G401 (cell line): ENCODE data around the gene LYRM4. TPM values are rescaled to one million over a fixed set of nuclear protein-coding genes. Genes with fewer than 3 reads are reported as not detected.

Experiments used
- DNase-seq: peaks from one replicate; pipeline ENCODE4 v3.0.0-alpha.2; 2015; ENCODE audit warnings: low spot score
- in situ Hi-C: cut with HindIII; loops from 2 replicates; pipeline ENCODE4 v1.10.0; 2016; ENCODE audit warnings: low sequenced_read_pairs, mixed read lengths
- total RNA-seq: library from RNA; depleted of rRNA; stranded (reverse); fragments of >200 nt; shearing (Covaris generic); gene quantifications from 2 replicates; pipeline ENCODE4 v1.2.3, GENCODE V29; 2014

Gene LYRM4
- total RNA-seq, 1 experiment from 2014 or later, result 39.1 TPM

DNA sequence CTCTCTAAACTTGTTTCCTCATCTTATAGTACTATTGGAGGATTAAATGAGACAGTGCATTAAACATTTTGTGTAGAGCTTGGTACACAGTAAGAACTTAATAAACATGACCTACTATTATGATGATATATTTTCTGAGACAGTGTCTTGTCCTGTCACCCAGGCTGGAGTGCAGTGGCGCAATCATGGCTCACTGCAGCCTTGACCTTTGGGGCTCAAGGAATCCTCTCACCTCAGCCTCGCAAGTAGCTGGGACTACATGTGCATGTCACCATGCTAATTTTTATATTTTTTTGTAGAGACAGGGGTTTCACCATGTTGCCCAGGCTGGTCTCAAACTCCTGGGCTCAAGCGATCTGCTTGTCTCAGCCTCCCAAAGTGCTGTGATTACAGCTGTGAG is 72.1 kb downstream of the LYRM4 start:
- no peak for DNase-seq
- in situ Hi-C loops, result no loop called here

GRCh38 chr6:5184878-5185277 is 75.9 kb downstream of the LYRM4 start:
- in situ Hi-C loops, result no loop called here
- no peak for DNase-seq

GRCh38 chr6:5184218-5184617 is 76.5 kb downstream of the LYRM4 start:
- no peak for DNase-seq
- in situ Hi-C loops, result no loop called here

GRCh38 chr6:5181510-5182317 is 79.0 kb downstream of the LYRM4 start:
- in situ Hi-C loops, result no loop called here
- no peak for DNase-seq

DNA sequence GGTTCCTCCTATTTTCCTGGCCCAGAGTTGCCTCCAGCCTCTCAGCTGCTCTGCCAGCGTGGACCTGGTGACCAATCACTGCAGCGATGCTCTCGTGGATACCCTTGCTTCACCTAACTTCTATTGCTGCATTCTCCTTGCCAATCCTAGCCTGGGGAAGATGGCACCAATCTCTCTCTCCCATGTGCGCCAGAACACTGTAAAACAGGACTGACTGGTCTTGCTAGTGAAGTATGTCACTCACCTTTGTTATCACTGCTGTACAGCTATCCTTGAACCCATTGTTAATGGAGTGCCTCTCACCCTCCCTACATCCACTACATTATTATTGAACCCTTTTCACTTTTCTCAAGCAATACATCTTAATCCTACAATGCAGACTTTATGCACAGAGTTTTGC is 80.1 kb downstream of the LYRM4 start:
- in situ Hi-C loops, result no loop called here
- no peak for DNase-seq

- no peak for DNase-seq
- in situ Hi-C loops, result no loop called here
These were observed 80.8 kb downstream of the LYRM4 start for GRCh38 chr6:5179917-5180316.

DNA sequence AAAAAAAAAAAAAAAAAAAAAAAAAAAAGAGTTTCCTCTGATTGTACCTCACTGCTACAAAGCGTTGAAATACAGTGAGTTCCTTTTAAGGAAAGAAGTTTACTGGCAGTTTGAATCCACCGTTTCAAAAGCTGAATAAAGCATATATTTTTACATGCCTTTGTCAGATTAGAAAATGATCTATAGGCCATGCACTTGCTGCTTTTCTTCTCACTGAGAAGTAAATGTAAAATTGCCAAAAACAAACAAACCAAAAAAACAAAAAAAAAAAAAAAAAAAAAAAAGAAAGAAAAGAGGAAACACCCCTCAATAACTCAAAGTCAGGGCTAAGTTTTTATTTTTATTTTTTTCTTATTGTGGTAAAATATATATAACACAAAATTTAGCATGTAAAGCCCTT is 81.9 kb downstream of the LYRM4 start:
- in situ Hi-C loops, result no loop called here
- DNase-seq, result no peak

- in situ Hi-C loops, result no loop called here
- no peak for DNase-seq
These were observed 85.1 kb downstream of the LYRM4 start for GRCh38 chr6:5175635-5176034.

GRCh38 chr6:5174756-5175549 is 85.8 kb downstream of the LYRM4 start:
- no peak for DNase-seq
- in situ Hi-C loops, result no loop called here

DNA sequence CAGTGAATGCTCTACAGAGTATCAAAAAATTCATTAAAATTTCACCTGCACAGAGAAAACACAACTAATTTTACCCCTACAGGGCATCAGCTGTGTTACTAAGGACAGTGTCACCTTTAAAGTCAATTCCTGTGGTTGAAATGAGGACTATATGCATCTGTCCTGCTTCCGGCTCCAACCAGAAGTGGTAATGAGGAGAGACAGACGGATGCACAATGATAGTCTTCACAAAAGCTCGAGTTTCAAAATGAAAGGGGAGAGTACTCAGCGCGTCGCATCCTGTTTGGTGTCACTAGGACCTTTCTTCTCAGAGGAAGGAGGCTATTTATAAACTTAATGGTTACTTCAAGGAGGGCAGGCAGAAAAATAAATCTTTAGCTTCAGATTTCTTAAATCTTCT is 86.5 kb downstream of the LYRM4 start:
- DNase-seq, result no peak
- in situ Hi-C loops, result no loop called here

GRCh38 chr6:5173810-5174209 is 86.9 kb downstream of the LYRM4 start:
- in situ Hi-C loops, result no loop called here
- no peak for DNase-seq

DNA sequence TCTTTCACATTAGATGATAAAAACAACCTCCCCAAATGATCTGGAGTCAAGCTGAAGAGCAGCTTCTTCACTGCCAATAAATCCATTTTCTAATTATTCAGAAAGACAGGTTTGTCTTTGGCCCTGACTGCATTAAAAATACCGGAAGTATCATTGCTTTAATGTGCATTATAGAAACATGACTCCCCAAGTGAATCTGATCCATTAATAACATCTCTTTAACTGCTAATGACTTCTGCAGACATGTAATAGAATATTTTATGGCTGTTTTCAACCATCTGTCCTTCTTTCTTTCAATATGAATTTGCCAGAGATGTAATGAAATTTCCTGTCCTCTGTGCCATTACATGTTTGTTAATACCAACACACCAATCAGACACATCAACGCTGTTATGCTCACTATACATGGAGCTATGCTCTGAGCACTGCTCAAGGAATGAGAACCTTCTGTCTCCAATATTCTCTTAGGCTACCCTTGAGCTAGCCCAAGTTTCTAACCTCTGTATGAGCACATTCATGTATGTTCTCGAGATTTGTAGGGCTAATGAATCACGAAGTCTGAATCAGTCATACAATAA is 87.8 kb downstream of the LYRM4 start:
- no peak for DNase-seq
- in situ Hi-C loops, result no loop called here

DNA sequence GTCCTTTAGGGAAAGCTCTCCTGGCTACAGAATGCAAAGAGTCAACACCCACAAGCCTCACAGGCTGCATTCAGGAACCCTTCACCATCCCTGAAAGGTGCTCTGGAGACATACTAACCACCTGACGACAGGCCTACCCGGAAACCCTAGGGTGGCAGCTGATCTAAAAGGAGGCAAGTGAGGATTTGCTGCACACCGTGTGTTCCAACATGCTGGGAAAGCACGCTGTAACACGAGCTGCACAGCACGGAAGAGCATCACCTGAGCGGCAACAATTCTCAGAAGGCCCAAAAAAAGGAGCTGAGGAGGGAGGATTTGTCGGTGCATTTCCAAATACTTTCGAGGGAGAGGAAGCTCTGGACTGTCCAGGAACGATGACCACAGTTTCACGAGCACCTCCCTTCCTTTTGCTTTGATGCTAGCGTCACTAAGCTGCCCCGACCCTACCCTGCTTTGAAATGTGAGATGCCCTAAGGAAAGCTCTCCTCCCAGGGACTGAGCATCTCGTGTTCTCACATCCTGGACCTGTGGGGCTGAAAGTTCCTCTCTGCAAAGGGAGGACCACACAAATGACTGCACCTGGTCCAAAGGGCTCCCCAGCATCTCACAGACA is 88.6 kb downstream of the LYRM4 start:
- in situ Hi-C loops, result no loop called here
- no peak for DNase-seq

DNA sequence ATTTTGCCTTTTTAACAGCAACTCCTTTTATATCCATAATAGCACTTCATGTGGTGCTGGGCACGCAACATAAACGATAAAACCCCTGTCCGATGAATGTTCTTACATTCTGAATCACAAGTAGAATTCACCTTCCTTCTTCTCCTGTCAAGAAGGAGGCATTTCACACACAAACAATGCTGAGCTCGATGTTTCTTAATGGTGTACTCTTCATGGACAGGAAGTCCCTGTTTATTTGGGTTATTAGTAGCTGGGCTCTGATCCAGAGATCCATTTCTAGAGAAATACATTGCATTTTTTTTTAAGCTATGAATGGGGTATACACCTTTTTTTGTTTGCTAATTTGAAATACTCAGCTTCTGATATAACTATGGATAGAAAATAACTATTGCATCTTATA is 93.2 kb downstream of the LYRM4 start:
- no peak for DNase-seq
- in situ Hi-C loops, result no loop called here

- in situ Hi-C loops, result no loop called here
- DNase-seq, result no peak
These were observed 96.7 kb downstream of the LYRM4 start for GRCh38 chr6:5164092-5164491.

DNA sequence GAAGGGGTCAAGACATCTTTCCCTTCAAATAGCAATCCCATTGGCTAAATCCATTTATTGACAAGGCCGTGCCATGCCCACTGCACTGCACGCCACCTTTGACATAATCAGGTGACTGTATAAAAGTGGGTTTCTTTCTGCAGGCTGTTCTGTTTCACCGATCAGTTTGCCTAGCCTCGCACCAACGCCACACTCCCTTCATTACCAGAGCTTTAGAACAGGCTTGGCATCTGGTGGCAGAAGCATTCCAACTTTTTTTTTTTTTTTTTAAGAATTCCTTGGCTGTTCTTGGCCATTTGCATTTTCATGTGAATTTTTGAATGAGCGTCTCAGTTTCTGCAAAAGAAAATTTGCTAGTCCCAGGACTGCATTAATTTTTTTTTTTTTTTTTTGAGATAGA is 97.5 kb downstream of the LYRM4 start:
- DNase-seq, result no peak
- in situ Hi-C loops, result no loop called here

DNA sequence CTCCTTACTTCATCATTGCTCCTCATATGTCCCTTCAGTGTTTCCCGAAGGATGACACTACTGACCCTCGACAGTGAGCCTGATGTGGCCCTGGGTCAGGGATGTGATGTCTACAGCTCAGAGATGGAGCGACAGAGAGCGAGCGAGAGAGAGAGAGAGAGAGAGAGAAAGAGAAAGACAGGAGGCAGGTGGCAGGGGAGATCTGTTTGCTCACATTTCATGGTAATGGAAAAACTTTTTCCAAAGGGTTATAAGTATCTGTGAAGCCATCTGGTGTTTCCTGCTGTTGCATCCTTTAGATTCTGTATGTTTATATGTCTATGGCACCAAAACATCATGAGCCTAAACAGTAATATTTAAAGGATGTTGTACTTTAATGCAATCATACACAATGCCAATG is 98.4 kb downstream of the LYRM4 start:
- in situ Hi-C loops, result no loop called here
- no peak for DNase-seq

- in situ Hi-C loops, result no loop called here
- no peak for DNase-seq
These were observed 100.5 kb downstream of the LYRM4 start for GRCh38 chr6:5160206-5160605.

- DNase-seq, result no peak
- in situ Hi-C loops, result no loop called here
These were observed 101.6 kb downstream of the LYRM4 start for GRCh38 chr6:5159162-5159561.

DNA sequence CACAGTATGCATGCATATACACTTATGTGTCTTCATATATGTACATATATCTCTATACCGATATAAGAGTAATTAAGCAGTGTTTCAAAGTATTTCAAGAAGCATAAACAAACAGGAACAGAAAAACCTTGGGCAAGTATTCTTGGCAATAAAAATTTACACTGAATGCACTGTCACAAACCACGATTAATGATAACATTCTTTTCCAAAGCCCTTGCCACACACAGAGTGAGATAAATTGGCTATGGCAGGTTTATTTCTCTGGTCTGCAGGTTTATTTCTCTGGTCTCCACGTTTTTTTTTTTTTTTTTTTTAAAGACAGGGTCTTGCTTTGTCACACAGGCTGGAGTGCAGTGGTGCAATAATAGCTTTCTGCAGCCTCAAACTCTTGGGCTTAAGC is 102.6 kb downstream of the LYRM4 start:
- in situ Hi-C loops, result no loop called here
- no peak for DNase-seq
